ENCODE results near the gene NBAS.

Gene NBAS

GRCh38 chr2:15311201-15311907 is 249.8 kb downstream of the NBAS start:
- H3K4me1 ChIP-seq (ENCODE audit: control insufficient read depth, insufficient read depth, low read length, poor library complexity, severe bottlenecking): peaks cover 8% of the 10 kb centered on the region
- DNase-seq: no peak
- H3K36me3 ChIP-seq (ENCODE audit: control insufficient read depth, insufficient read depth, low read length): peaks cover 5% of the 10 kb centered on the region
- no peaks in the 10 kb centered on the region for H3K27me3 ChIP-seq (replicated peaks; ENCODE audit: control insufficient read depth, insufficient read depth, low read length, poor library complexity, severe bottlenecking)
- H3K4me3 ChIP-seq (ENCODE audit: insufficient read depth, low read depth, low read length, poor library complexity, severe bottlenecking): no peak overlapping the region
- no peaks in the 10 kb centered on the region for H3K9me3 ChIP-seq (ENCODE audit: control insufficient read depth, low read length)
- H3K27ac ChIP-seq (ENCODE audit: insufficient read depth, low read length, poor library complexity, severe bottlenecking): no peak overlapping the region

GRCh38 chr2:15307526-15307925 is 253.6 kb downstream of the NBAS start:
- H3K9me3 ChIP-seq (ENCODE audit: control insufficient read depth, low read length): no peaks in the 10 kb centered on the region
- H3K4me3 ChIP-seq (ENCODE audit: insufficient read depth, low read depth, low read length, poor library complexity, severe bottlenecking): no peak overlapping the region
- no peak overlapping the region for H3K27ac ChIP-seq (ENCODE audit: insufficient read depth, low read length, poor library complexity, severe bottlenecking)
- H3K4me1 ChIP-seq (ENCODE audit: control insufficient read depth, insufficient read depth, low read length, poor library complexity, severe bottlenecking): peaks cover 6% of the 10 kb centered on the region
- no peak for DNase-seq
- peaks cover 8% of the 10 kb centered on the region for H3K36me3 ChIP-seq (ENCODE audit: control insufficient read depth, insufficient read depth, low read length)
- no peaks in the 10 kb centered on the region for H3K27me3 ChIP-seq (replicated peaks; ENCODE audit: control insufficient read depth, insufficient read depth, low read length, poor library complexity, severe bottlenecking)

- Histone ChIP-seq H3K4me1 (ENCODE audit: control insufficient read depth, insufficient read depth, low read length, poor library complexity, severe bottlenecking) (peaks cover 3% of the 10 kb centered on the region), H3K27me3 (replicated peaks; ENCODE audit: control insufficient read depth, insufficient read depth, low read length, poor library complexity, severe bottlenecking) (no peaks in the 10 kb centered on the region), H3K36me3 (ENCODE audit: control insufficient read depth, insufficient read depth, low read length) (peaks cover 12% of the 10 kb centered on the region), H3K4me3 (ENCODE audit: insufficient read depth, low read depth, low read length, poor library complexity, severe bottlenecking) (no peak overlapping the region), H3K9me3 (ENCODE audit: control insufficient read depth, low read length) (no peaks in the 10 kb centered on the region), H3K27ac (ENCODE audit: insufficient read depth, low read length, poor library complexity, severe bottlenecking) (no peak overlapping the region)
- no peak for DNase-seq
Observed at GRCh38 chr2:15306706-15307105, 254.4 kb downstream of the NBAS start.

GRCh38 chr2:15303874-15304273 is 257.3 kb downstream of the NBAS start:
- no peak overlapping the region for H3K27ac ChIP-seq (ENCODE audit: insufficient read depth, low read length, poor library complexity, severe bottlenecking)
- H3K9me3 ChIP-seq (ENCODE audit: control insufficient read depth, low read length): no peaks in the 10 kb centered on the region

GRCh38 chr2:15302154-15302553 is 259.0 kb downstream of the NBAS start:
- Histone ChIP-seq H3K27me3 (replicated peaks; ENCODE audit: control insufficient read depth, insufficient read depth, low read length, poor library complexity, severe bottlenecking) (no peaks in the 10 kb centered on the region), H3K9me3 (ENCODE audit: control insufficient read depth, low read length) (no peaks in the 10 kb centered on the region), H3K4me3 (ENCODE audit: insufficient read depth, low read depth, low read length, poor library complexity, severe bottlenecking) (no peak overlapping the region), H3K4me1 (ENCODE audit: control insufficient read depth, insufficient read depth, low read length, poor library complexity, severe bottlenecking) (no peaks in the 10 kb centered on the region), H3K36me3 (ENCODE audit: control insufficient read depth, insufficient read depth, low read length) (peaks cover 10% of the 10 kb centered on the region), H3K27ac (ENCODE audit: insufficient read depth, low read length, poor library complexity, severe bottlenecking) (no peak overlapping the region)
- DNase-seq: no peak

More at GRCh38 chr2:15303874-15304273, 257.3 kb downstream of the NBAS start:
- no peaks in the 10 kb centered on the region for H3K27me3 ChIP-seq (replicated peaks; ENCODE audit: control insufficient read depth, insufficient read depth, low read length, poor library complexity, severe bottlenecking)
- no peaks in the 10 kb centered on the region for H3K4me1 ChIP-seq (ENCODE audit: control insufficient read depth, insufficient read depth, low read length, poor library complexity, severe bottlenecking)
- peaks cover 12% of the 10 kb centered on the region for H3K36me3 ChIP-seq (ENCODE audit: control insufficient read depth, insufficient read depth, low read length)
- no peak for DNase-seq
- no peak overlapping the region for H3K4me3 ChIP-seq (ENCODE audit: insufficient read depth, low read depth, low read length, poor library complexity, severe bottlenecking)

GRCh38 chr2:15300624-15301573 is 260.2 kb downstream of the NBAS start:
- no peaks in the 10 kb centered on the region for H3K4me1 ChIP-seq (ENCODE audit: control insufficient read depth, insufficient read depth, low read length, poor library complexity, severe bottlenecking)
- H3K4me3 ChIP-seq (ENCODE audit: insufficient read depth, low read depth, low read length, poor library complexity, severe bottlenecking): no peak overlapping the region
- no peaks in the 10 kb centered on the region for H3K9me3 ChIP-seq (ENCODE audit: control insufficient read depth, low read length)
- H3K27ac ChIP-seq (ENCODE audit: insufficient read depth, low read length, poor library complexity, severe bottlenecking): no peak overlapping the region
- DNase-seq: no peak
- H3K36me3 ChIP-seq (ENCODE audit: control insufficient read depth, insufficient read depth, low read length): peaks cover 10% of the 10 kb centered on the region
- no peaks in the 10 kb centered on the region for H3K27me3 ChIP-seq (replicated peaks; ENCODE audit: control insufficient read depth, insufficient read depth, low read length, poor library complexity, severe bottlenecking)

GRCh38 chr2:15299904-15300520 is 261.1 kb downstream of the NBAS start:
- no peaks in the 10 kb centered on the region for H3K4me1 ChIP-seq (ENCODE audit: control insufficient read depth, insufficient read depth, low read length, poor library complexity, severe bottlenecking)
- no peak overlapping the region for H3K4me3 ChIP-seq (ENCODE audit: insufficient read depth, low read depth, low read length, poor library complexity, severe bottlenecking)
- no peak for DNase-seq
- H3K9me3 ChIP-seq (ENCODE audit: control insufficient read depth, low read length): no peaks in the 10 kb centered on the region
- H3K27me3 ChIP-seq (replicated peaks; ENCODE audit: control insufficient read depth, insufficient read depth, low read length, poor library complexity, severe bottlenecking): no peaks in the 10 kb centered on the region
- no peak overlapping the region for H3K27ac ChIP-seq (ENCODE audit: insufficient read depth, low read length, poor library complexity, severe bottlenecking)
- H3K36me3 ChIP-seq (ENCODE audit: control insufficient read depth, insufficient read depth, low read length): peaks cover 10% of the 10 kb centered on the region

- no peaks in the 10 kb centered on the region for H3K27me3 ChIP-seq (replicated peaks; ENCODE audit: control insufficient read depth, insufficient read depth, low read length, poor library complexity, severe bottlenecking)
- DNase-seq: no peak
Observed at GRCh38 chr2:15298770-15299169, 262.4 kb downstream of the NBAS start.

GRCh38 chr2:15293262-15293937 is 267.7 kb downstream of the NBAS start:
- H3K4me1 ChIP-seq (ENCODE audit: control insufficient read depth, insufficient read depth, low read length, poor library complexity, severe bottlenecking): no peaks in the 10 kb centered on the region
- no peaks in the 10 kb centered on the region for H3K27me3 ChIP-seq (replicated peaks; ENCODE audit: control insufficient read depth, insufficient read depth, low read length, poor library complexity, severe bottlenecking)
- peaks cover 9% of the 10 kb centered on the region for H3K36me3 ChIP-seq (ENCODE audit: control insufficient read depth, insufficient read depth, low read length)
- no peaks in the 10 kb centered on the region for H3K9me3 ChIP-seq (ENCODE audit: control insufficient read depth, low read length)
- no peak overlapping the region for H3K4me3 ChIP-seq (ENCODE audit: insufficient read depth, low read depth, low read length, poor library complexity, severe bottlenecking)
- no peak for DNase-seq
- no peak overlapping the region for H3K27ac ChIP-seq (ENCODE audit: insufficient read depth, low read length, poor library complexity, severe bottlenecking)

More at GRCh38 chr2:15298770-15299169, 262.4 kb downstream of the NBAS start:
- Histone ChIP-seq H3K9me3 (ENCODE audit: control insufficient read depth, low read length) (no peaks in the 10 kb centered on the region), H3K27ac (ENCODE audit: insufficient read depth, low read length, poor library complexity, severe bottlenecking) (no peak overlapping the region), H3K4me1 (ENCODE audit: control insufficient read depth, insufficient read depth, low read length, poor library complexity, severe bottlenecking) (no peaks in the 10 kb centered on the region), H3K4me3 (ENCODE audit: insufficient read depth, low read depth, low read length, poor library complexity, severe bottlenecking) (no peak overlapping the region), H3K36me3 (ENCODE audit: control insufficient read depth, insufficient read depth, low read length) (peaks cover 7% of the 10 kb centered on the region)
